Glutamatergic neuron (in vitro differentiated cells): ENCODE measurements around the gene PDLIM3. TPM values are rescaled to one million over a fixed set of nuclear protein-coding genes. Genes with fewer than 3 reads are reported as not detected.

Source experiments
- DNase-seq: peaks from one replicate; pipeline ENCODE4 v3.0.0; 2022
- H3K27ac Mint-ChIP-seq: one replicate; pipeline ENCODE4 v1.8.0; 2020; ENCODE audit warnings: mild to moderate bottlenecking, mixed read lengths, inconsistent platforms; ENCODE audit not compliant: unreplicated experiment
- H3K27me3 Mint-ChIP-seq: one replicate; pipeline ENCODE4 v1.8.0; 2020; ENCODE audit warnings: mild to moderate bottlenecking, moderate library complexity, mixed read lengths, inconsistent platforms; ENCODE audit not compliant: unreplicated experiment
- H3K36me3 Mint-ChIP-seq: one replicate; pipeline ENCODE4 v1.8.0; 2020; ENCODE audit warnings: mild to moderate bottlenecking, mixed read lengths, inconsistent platforms; ENCODE audit not compliant: unreplicated experiment
- H3K4me1 Mint-ChIP-seq: one replicate; pipeline ENCODE4 v1.8.0; 2020; ENCODE audit warnings: mild to moderate bottlenecking, low read depth, mixed read lengths, inconsistent platforms; ENCODE audit not compliant: unreplicated experiment
- H3K4me3 Mint-ChIP-seq: one replicate; pipeline ENCODE4 v1.8.0; 2020; ENCODE audit warnings: mild to moderate bottlenecking, mixed read lengths, inconsistent platforms; ENCODE audit not compliant: unreplicated experiment
- H3K9me3 Mint-ChIP-seq: one replicate; pipeline ENCODE4 v1.8.0; 2020; ENCODE audit warnings: mild to moderate bottlenecking, moderate library complexity, mixed read lengths, inconsistent platforms; ENCODE audit not compliant: unreplicated experiment
- total RNA-seq: library from RNA; stranded (reverse); fragmentation: NEBNext Ultra II Directional; extraction: Animal tissue kit (Norgen Biotek cat#: 25700); gene quantifications from one replicate; pipeline ENCODE4 v1.2.1, GENCODE V29; 2021; ENCODE audit not compliant: unreplicated experiment
- TF ChIP-seq, protein P1 (sequence below): fragments of 200-600 bp; sonication (generic); IDR thresholded peaks from one replicate; pipeline ENCODE4 v1.5.0; 2021; ENCODE audit not compliant: partially characterized antibody, unreplicated experiment

PDLIM3 gene
- total RNA-seq, 1 donor from 2014 or later: 262 TPM

DNA sequence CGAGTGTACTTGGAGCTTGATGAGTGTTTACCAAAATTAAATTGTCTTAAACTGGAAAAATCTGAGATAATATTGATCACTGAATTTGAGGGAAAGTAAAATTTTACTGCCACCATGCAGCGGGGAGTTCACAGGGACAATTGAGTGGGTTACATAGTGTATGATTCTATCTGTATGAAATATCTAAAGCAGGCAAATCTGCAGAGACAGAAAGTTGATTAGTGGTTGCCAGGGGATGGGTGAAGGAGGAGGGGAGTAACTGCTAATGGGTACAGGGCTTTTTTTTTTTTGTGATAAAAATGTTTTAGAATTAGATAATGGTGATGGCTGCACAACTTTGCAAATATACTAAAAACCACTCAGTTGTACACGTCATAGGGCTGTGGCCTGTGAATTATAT lies 35.4 kb upstream of the PDLIM3 start:
- H3K27me3 Mint-ChIP-seq: peaks cover 7% of the 10 kb centered on the region
- no peak for DNase-seq
- peaks cover 22% of the 10 kb centered on the region for H3K4me1 Mint-ChIP-seq
- no peaks in the 10 kb centered on the region for H3K9me3 Mint-ChIP-seq
- no peaks in the 10 kb centered on the region for H3K36me3 Mint-ChIP-seq
- no peak overlapping the region for H3K27ac Mint-ChIP-seq
- TF ChIP-seq, protein P1, sequence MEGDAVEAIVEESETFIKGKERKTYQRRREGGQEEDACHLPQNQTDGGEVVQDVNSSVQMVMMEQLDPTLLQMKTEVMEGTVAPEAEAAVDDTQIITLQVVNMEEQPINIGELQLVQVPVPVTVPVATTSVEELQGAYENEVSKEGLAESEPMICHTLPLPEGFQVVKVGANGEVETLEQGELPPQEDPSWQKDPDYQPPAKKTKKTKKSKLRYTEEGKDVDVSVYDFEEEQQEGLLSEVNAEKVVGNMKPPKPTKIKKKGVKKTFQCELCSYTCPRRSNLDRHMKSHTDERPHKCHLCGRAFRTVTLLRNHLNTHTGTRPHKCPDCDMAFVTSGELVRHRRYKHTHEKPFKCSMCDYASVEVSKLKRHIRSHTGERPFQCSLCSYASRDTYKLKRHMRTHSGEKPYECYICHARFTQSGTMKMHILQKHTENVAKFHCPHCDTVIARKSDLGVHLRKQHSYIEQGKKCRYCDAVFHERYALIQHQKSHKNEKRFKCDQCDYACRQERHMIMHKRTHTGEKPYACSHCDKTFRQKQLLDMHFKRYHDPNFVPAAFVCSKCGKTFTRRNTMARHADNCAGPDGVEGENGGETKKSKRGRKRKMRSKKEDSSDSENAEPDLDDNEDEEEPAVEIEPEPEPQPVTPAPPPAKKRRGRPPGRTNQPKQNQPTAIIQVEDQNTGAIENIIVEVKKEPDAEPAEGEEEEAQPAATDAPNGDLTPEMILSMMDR: no peak
- no peak overlapping the region for H3K4me3 Mint-ChIP-seq

DNA sequence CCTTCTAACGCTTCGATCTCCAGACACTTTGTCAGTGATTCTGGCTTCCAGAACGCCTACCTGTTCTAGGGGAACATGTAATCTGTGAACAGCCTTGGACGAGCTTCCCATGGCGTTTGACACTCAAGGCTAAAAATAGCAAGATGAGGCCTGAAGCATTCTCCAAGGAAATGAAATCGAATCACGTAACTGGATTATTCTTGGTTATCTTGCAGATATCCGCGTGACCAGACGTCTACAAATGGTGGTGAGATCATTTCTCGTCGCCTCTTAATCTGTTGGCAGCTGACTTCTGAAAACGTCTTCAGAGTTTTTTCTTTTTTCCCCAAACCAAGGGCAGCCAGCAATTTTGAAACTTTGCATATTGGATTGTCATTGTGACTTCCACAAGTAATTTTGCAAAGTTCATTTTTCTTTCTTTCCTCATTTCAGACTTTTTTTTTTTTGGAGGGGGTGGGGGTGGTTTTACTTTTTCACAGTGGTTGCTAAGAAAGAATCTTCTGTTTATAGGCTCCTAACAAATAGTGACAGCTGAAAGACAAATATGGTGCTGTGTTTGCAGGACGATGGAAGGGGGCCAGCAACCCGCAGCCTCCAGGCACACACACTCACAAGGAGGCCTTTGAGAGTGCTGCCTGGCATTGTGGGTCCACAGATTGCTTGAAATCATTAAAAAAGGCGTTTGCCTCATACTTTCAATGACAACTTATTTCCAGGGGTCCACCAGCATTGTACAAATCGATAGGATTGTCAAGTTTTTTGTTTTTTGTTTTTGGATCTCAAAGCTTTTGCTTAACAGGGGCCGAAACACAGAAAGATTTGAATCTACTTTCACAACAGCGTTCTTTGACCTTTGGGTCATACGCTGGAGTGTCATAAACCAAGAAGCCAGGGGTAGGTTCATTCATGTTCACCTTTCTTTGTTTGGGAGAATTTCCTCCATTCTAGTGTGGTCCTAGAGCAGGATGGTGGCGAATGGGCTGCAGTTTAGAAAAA lies 32.4 kb upstream of the PDLIM3 start:
- H3K4me3 Mint-ChIP-seq: peak overlapping the region; percentile 40

DNA sequence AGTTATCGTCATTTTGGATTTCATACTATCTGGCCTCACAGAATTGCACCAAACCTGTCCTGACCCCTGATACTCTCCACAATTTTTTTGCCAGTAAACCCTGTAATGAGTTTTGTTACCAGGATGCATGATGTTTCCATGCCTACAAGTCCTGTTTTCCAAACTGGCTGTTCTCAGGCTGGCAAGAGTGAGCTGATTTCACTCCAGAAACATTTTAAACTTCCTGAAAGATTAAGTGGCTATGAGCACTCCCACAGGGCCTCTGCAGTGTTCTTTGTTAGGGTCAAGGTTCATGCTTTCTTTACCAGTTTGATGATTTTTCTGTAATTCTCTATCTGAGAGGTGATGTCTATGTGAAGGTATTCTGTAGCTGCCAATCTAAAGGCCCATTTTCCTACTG lies 31.7 kb upstream of the PDLIM3 start:
- Mint-ChIP-seq H3K27ac (peak overlapping the region; percentile 60), H3K4me3 (peak overlapping the region; percentile 40)
- DNase-seq: no peak

More for the DNA sequence above, 32.4 kb upstream of the PDLIM3 start:
- Mint-ChIP-seq H3K27me3 (peaks cover 7% of the 10 kb centered on the region), H3K36me3 (no peaks in the 10 kb centered on the region), H3K4me1 (peaks cover 14% of the 10 kb centered on the region), H3K27ac (peak overlapping the region; percentile 60), H3K9me3 (no peaks in the 10 kb centered on the region)
- no peak for DNase-seq
- TF ChIP-seq, protein P1: no peak

DNA sequence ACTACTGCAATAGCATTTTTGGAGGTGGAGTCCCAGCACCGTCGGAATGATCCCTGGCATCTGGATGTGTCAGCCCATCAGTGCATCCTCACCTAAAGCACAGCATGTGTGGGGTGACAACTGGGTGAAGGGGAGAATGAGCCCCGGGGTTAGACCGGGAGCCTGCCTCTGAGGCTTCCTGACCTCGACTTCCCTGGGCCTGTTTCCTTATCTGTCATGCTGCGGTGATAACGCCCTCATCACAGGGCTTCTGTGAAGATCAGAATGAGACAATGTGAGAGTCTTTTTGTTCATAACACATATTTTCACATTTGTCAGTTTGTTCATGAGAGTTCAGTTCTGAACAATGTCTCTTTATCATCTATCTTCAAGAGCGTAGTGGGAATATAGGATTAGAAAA lies 31.1 kb upstream of the PDLIM3 start:
- Mint-ChIP-seq H3K9me3 (peaks cover 6% of the 10 kb centered on the region), H3K36me3 (peaks cover 9% of the 10 kb centered on the region), H3K27me3 (peaks cover 7% of the 10 kb centered on the region), H3K27ac (peak overlapping the region; percentile 13), H3K4me1 (peaks cover 14% of the 10 kb centered on the region), H3K4me3 (no peak overlapping the region)
- DNase-seq: no peak
- TF ChIP-seq, protein P1: no peak

More for the DNA sequence above, 31.7 kb upstream of the PDLIM3 start:
- TF ChIP-seq, protein P1: no peak
- peaks cover 4% of the 10 kb centered on the region for H3K36me3 Mint-ChIP-seq
- peaks cover 7% of the 10 kb centered on the region for H3K27me3 Mint-ChIP-seq
- H3K9me3 Mint-ChIP-seq: peaks cover 4% of the 10 kb centered on the region
- peaks cover 14% of the 10 kb centered on the region for H3K4me1 Mint-ChIP-seq

DNA sequence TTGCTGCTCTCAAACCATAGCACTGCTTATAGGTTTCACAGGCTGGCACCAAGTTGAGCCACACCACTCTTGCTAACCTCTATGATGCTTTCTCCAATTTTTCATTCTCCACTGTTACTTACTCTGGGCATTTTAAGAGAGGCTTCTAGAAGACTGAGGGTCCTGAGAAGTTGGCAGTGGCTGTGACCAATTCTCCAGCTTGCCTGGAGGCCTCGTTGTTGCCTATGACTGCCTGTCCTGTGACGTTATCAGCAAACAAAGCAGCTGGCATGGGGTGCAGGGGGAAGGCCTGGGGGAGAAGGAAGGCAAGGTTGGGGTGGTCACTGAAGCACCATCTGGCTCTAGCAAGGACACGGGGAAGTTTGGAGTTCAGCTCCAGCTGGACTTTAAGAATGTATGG lies 30.4 kb upstream of the PDLIM3 start:
- peaks cover 6% of the 10 kb centered on the region for H3K9me3 Mint-ChIP-seq
- DNase-seq: no peak
- peaks cover 14% of the 10 kb centered on the region for H3K4me1 Mint-ChIP-seq
- TF ChIP-seq, protein P1: no peak
- H3K36me3 Mint-ChIP-seq: peaks cover 9% of the 10 kb centered on the region
- peaks cover 7% of the 10 kb centered on the region for H3K27me3 Mint-ChIP-seq
- no peak overlapping the region for H3K4me3 Mint-ChIP-seq
- peak overlapping the region; percentile 14 for H3K27ac Mint-ChIP-seq
